ENCODE results near the gene ITSN1. TPM values are rescaled to one million over a fixed set of nuclear protein-coding genes. Genes with fewer than 3 reads are reported as not detected.

The ITSN1 gene
- total RNA-seq, 4 donors from 2014 or later, result 31.1 to 42.5 (median 35.9) TPM

- no peak for DNase-seq (ENCODE audit: extremely low spot score)
- Histone ChIP-seq H3K4me3 (no peak overlapping the region), H3K27me3 (no peaks in the 10 kb centered on the region), H3K9me3 (no peaks in the 10 kb centered on the region), H3K27ac (replicated peaks in 1 of 4) (no peak overlapping the region), H3K4me1 (peaks cover 0 to 5% (median 4%) of the 10 kb centered on the region in 4 donors), H3K36me3 (peaks cover 17 to 71% (median 38%) of the 10 kb centered on the region in 4 donors)
- intact Hi-C loops (cut with DNase I), result loop anchor here (10.0 kb wide), 1 partner anchor 78 kb away; no protein-coding TSS in a partner anchor
- 89% methylated on average over 7 of the region's 7 CpGs for WGBS
- TF ChIP-seq POLR2AphosphoS5 (IDR thresholded peaks at IDR 0.05) (no peak), EP300 (IDR thresholded peaks at IDR 0.05) (no peak), CTCF (IDR thresholded peaks at IDR 0.05) (no peak), POLR2A (IDR thresholded peaks at IDR 0.05; ENCODE audit: low read depth) (no peak)
Observed at GRCh38 chr21:33817138-33817537, 174.8 kb downstream of the ITSN1 start.

GRCh38 chr21:33817663-33818451 is 175.6 kb downstream of the ITSN1 start:
- TF ChIP-seq CTCF (IDR thresholded peaks at IDR 0.05), result no peak
- no peak for TF ChIP-seq POLR2A (IDR thresholded peaks at IDR 0.05; ENCODE audit: low read depth)
- TF ChIP-seq POLR2AphosphoS5 (IDR thresholded peaks at IDR 0.05), result no peak
- TF ChIP-seq EP300 (IDR thresholded peaks at IDR 0.05), result no peak
- intact Hi-C loops (cut with DNase I), result loop anchor here (10.0 kb wide), 1 partner anchor 77 kb away; no protein-coding TSS in a partner anchor

GRCh38 chr21:33820230-33820770 is 178.0 kb downstream of the ITSN1 start:
- Histone ChIP-seq H3K27me3 (no peaks in the 10 kb centered on the region), H3K4me1 (peaks cover 0 to 10% (median 6%) of the 10 kb centered on the region in 4 donors), H3K27ac (replicated peaks in 1 of 4) (no peak overlapping the region), H3K9me3 (no peaks in the 10 kb centered on the region), H3K4me3 (no peak overlapping the region), H3K36me3 (peaks cover 9 to 67% (median 24%) of the 10 kb centered on the region in 4 donors)
- TF ChIP-seq EP300 (IDR thresholded peaks at IDR 0.05) (no peak), POLR2A (IDR thresholded peaks at IDR 0.05; ENCODE audit: low read depth) (no peak), POLR2AphosphoS5 (IDR thresholded peaks at IDR 0.05) (no peak), CTCF (IDR thresholded peaks at IDR 0.05) (no peak)
- intact Hi-C loops (cut with DNase I), result loop anchor here (10.0 kb wide), 1 partner anchor 175 kb away; the partner anchor contains the start of genes CRYZL1 and ITSN1
- no peak for DNase-seq (ENCODE audit: extremely low spot score)

More at GRCh38 chr21:33817663-33818451, 175.6 kb downstream of the ITSN1 start:
- H3K27ac ChIP-seq (replicated peaks in 1 of 4), result no peak overlapping the region
- no peaks in the 10 kb centered on the region for H3K9me3 ChIP-seq
- H3K4me3 ChIP-seq, result no peak overlapping the region
- peaks cover 17 to 72% (median 38%) of the 10 kb centered on the region in 4 donors for H3K36me3 ChIP-seq
- no peaks in the 10 kb centered on the region for H3K27me3 ChIP-seq
- no peaks in the 10 kb centered on the region for H3K4me1 ChIP-seq
- DNase-seq (ENCODE audit: extremely low spot score), result peak; percentile 47
- WGBS, result 90% methylated on average over 6 of the region's 6 CpGs

- no peak for DNase-seq (ENCODE audit: extremely low spot score)
- TF ChIP-seq POLR2AphosphoS5 (IDR thresholded peaks at IDR 0.05) (no peak), CTCF (IDR thresholded peaks at IDR 0.05) (no peak), EP300 (IDR thresholded peaks at IDR 0.05) (no peak), POLR2A (IDR thresholded peaks at IDR 0.05; ENCODE audit: low read depth) (no peak)
- Histone ChIP-seq H3K36me3 (peaks cover 9 to 62% (median 21%) of the 10 kb centered on the region in 4 donors), H3K27me3 (no peaks in the 10 kb centered on the region), H3K9me3 (no peaks in the 10 kb centered on the region), H3K27ac (replicated peaks in 1 of 4) (no peak overlapping the region), H3K4me3 (no peak overlapping the region), H3K4me1 (peaks cover 0 to 14% (median 10%) of the 10 kb centered on the region in 4 donors)
- intact Hi-C loops (cut with DNase I), result loop anchor here (10.0 kb wide), 1 partner anchor 176 kb away; the partner anchor contains the start of genes CRYZL1 and ITSN1
- WGBS, result 39% methylated on average over 2 of the region's 2 CpGs
Observed at GRCh38 chr21:33820798-33821197, 178.5 kb downstream of the ITSN1 start.

Measured in esophagus muscularis mucosa (tissue), 4 donors.